Measurements from ENCODE around the gene NTSR1. TPM values are rescaled to one million over a fixed set of nuclear protein-coding genes. Genes with fewer than 3 reads are reported as not detected.

Gene NTSR1
- total and polyA plus RNA-seq, 3 donors from 2014 or later, result 0.41 to 1.3 (median 0.81) TPM

DNA sequence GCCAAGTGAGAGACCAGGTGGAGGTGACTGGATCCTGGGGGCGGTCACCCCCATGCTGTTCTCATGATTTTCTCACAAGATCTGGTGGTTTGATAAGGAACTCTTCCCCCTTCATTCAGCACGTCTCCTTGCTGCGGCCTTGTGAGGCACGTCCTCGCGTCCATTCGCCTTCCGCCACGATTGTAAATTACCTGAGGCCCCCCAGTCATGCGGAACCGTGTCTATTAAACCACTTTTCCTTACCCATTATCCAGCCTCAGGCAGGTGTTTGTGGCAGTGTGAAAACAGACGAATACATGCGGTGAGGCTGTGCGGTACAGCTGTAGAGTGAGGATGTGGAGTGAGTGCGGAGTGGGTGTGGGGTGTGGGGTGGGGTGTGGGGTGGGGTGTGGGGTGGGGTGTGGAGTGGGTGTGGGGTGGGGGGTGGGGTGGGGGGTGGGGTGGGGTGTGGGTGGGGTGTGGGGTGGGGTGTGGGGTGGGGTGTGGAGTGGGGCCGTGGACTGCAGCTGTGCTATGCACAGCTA lies 12.1 kb upstream of the NTSR1 start:
- Histone ChIP-seq H3K9me3 (no peaks in the 10 kb centered on the region), H3K27ac (no peak overlapping the region), H3K36me3 (ENCODE audit: low read depth, missing control alignments) (no peaks in the 10 kb centered on the region), H3K4me1 (no peaks in the 10 kb centered on the region), H3K4me3 (no peak overlapping the region), H3K27me3 (no peaks in the 10 kb centered on the region)
- intact Hi-C loops (cut with DNase I; ENCODE audit: low total_unique reads), result no loop called here
- no peak for DNase-seq
- TF ChIP-seq POLR2A (IDR thresholded peaks at IDR 0.05), result no peak
- TF ChIP-seq, protein P1, sequence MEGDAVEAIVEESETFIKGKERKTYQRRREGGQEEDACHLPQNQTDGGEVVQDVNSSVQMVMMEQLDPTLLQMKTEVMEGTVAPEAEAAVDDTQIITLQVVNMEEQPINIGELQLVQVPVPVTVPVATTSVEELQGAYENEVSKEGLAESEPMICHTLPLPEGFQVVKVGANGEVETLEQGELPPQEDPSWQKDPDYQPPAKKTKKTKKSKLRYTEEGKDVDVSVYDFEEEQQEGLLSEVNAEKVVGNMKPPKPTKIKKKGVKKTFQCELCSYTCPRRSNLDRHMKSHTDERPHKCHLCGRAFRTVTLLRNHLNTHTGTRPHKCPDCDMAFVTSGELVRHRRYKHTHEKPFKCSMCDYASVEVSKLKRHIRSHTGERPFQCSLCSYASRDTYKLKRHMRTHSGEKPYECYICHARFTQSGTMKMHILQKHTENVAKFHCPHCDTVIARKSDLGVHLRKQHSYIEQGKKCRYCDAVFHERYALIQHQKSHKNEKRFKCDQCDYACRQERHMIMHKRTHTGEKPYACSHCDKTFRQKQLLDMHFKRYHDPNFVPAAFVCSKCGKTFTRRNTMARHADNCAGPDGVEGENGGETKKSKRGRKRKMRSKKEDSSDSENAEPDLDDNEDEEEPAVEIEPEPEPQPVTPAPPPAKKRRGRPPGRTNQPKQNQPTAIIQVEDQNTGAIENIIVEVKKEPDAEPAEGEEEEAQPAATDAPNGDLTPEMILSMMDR (IDR thresholded peaks at IDR 0.05), result no peak
- WGBS, 2 donors, result 81 to 89% methylated on average over 16 of the region's 16 CpGs

DNA sequence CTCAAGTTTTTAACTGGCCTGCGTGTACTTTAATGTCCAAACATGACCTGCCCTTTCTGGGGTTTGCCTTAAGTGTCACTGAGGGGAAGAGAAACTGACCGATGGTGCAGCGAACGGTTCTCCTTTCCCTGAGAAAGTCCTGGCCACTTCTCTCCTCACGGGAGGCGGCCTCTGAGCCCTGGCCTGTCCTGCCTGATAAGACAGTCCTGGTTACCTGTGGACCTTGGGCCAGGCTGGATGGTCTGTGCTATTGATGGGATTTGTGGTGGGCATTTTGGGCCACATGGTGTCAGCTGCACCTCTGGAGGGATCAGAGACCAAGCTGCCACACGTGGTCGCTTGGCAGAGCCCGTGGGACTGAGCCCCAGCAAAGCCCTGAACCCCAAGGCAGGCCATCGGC lies 11.6 kb upstream of the NTSR1 start:
- Histone ChIP-seq H3K4me1 (no peaks in the 10 kb centered on the region), H3K9me3 (no peaks in the 10 kb centered on the region), H3K4me3 (no peak overlapping the region), H3K36me3 (ENCODE audit: low read depth, missing control alignments) (no peaks in the 10 kb centered on the region), H3K27me3 (no peaks in the 10 kb centered on the region), H3K27ac (no peak overlapping the region)
- TF ChIP-seq, protein P1 (IDR thresholded peaks at IDR 0.05), result no peak
- TF ChIP-seq POLR2A (IDR thresholded peaks at IDR 0.05), result no peak
- intact Hi-C loops (cut with DNase I; ENCODE audit: low total_unique reads), result no loop called here
- 66 to 87% methylated on average over 5 to 10 of the region's 10 CpGs for WGBS, 2 donors
- no peak for DNase-seq

DNA sequence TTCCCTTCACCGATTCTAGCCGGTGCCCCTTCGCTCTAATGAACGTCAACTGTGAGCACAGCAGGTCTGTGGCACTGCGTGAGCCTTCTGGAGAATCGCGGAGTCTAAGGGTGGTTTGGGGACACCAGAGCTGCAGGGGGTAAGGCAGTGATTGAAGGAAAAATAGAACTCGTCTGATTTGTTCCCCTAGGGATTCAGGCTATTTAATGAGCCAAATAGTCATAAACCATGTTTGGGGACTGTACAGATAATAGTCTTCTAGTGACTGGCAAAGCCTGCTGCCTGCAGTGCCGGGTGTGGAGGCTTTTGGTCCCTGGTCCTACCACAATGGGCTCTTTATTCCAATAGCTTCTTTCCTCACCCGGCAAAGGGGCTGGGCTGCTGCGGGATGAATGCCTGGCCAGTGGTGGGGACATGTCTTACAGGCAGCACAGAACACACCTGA lies 11.1 kb upstream of the NTSR1 start:
- H3K27me3 ChIP-seq, result no peaks in the 10 kb centered on the region
- DNase-seq, result no peak
- H3K27ac ChIP-seq, result no peak overlapping the region
- TF ChIP-seq, protein P1 (IDR thresholded peaks at IDR 0.05), result no peak
- no peak for TF ChIP-seq POLR2A (IDR thresholded peaks at IDR 0.05)
- no peak overlapping the region for H3K4me3 ChIP-seq
- no peaks in the 10 kb centered on the region for H3K9me3 ChIP-seq
- no peaks in the 10 kb centered on the region for H3K4me1 ChIP-seq
- WGBS, 2 donors, result 84% methylated on average over 11 of the region's 11 CpGs
- intact Hi-C loops (cut with DNase I; ENCODE audit: low total_unique reads), result no loop called here
- H3K36me3 ChIP-seq (ENCODE audit: low read depth, missing control alignments), result no peaks in the 10 kb centered on the region

DNA sequence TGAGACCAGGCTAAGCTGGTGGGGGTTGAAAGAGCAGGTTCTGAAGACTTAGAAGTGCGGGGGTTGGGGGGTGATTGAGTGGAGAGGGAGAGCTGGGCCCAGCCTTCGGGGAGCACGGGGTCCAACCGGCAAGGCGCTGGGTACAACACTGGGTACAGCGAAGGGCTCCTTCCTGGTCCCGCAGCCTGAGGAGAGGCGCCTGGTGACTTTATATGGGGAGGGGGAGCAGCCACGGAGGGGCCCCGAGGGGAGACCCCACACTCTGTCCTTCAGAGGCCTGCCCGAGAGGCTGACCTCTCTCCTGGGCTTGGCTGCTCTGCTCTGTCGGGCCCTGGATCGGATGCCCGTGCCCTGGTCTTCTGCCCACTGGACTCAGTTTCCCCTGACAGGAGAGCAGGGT lies 10.4 kb upstream of the NTSR1 start:
- TF ChIP-seq, protein P1 (IDR thresholded peaks at IDR 0.05), result no peak
- no peak for TF ChIP-seq POLR2A (IDR thresholded peaks at IDR 0.05)
- H3K27me3 ChIP-seq, result no peaks in the 10 kb centered on the region
- intact Hi-C loops (cut with DNase I; ENCODE audit: low total_unique reads), result no loop called here
- no peak overlapping the region for H3K27ac ChIP-seq
- DNase-seq, result no peak
- H3K9me3 ChIP-seq, result no peaks in the 10 kb centered on the region
- H3K4me3 ChIP-seq, result no peak overlapping the region
- no peaks in the 10 kb centered on the region for H3K4me1 ChIP-seq
- H3K36me3 ChIP-seq (ENCODE audit: low read depth, missing control alignments), result no peaks in the 10 kb centered on the region
- WGBS, 2 donors, result 87% methylated on average over 13 to 14 of the region's 14 CpGs

DNA sequence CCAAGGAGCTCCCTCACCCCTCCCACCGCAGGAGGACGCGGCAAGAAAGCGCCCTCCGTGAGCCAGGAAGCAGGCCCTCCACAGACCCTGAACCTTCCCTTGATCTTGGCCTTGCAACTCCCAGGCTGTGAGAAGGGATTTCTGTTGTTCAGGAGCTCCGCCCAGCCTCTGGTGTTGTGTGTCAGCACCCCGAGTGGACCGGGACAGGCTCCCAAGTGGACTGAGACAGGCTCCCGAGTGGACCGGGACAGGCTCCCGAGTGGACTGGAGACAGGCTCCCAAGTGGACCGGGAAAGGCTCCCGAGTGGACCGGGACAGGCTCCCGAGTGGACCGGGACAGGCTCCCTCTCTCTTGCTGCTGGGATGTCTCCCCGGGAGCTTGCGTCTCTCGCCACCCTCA lies 9.3 kb upstream of the NTSR1 start:
- WGBS, 2 donors, result 91 to 94% methylated on average over 5 to 19 of the region's 19 CpGs
- H3K27ac ChIP-seq, result no peak overlapping the region
- no peaks in the 10 kb centered on the region for H3K27me3 ChIP-seq
- intact Hi-C loops (cut with DNase I; ENCODE audit: low total_unique reads), result no loop called here
- H3K9me3 ChIP-seq, result no peaks in the 10 kb centered on the region
- TF ChIP-seq, protein P1 (IDR thresholded peaks at IDR 0.05), result no peak
- no peak for TF ChIP-seq POLR2A (IDR thresholded peaks at IDR 0.05)
- no peaks in the 10 kb centered on the region for H3K36me3 ChIP-seq (ENCODE audit: low read depth, missing control alignments)
- no peak overlapping the region for H3K4me3 ChIP-seq
- H3K4me1 ChIP-seq, result no peaks in the 10 kb centered on the region
- no peak for DNase-seq

Measured in testis (tissue), 3 donors.